HL-60 (cell line): ENCODE data around the gene GNAQ.

Source experiments
- GABPA ChIP-seq: IDR thresholded peaks from 2 replicates; pipeline ENCODE4 v1.6.1; 2012; ENCODE audit warnings: low read depth
- TF ChIP-seq, protein P1 (sequence below): IDR thresholded peaks from 2 replicates; pipeline ENCODE4 v1.6.1; 2012; ENCODE audit warnings: low read depth; ENCODE audit not compliant: insufficient replicate concordance
- TF ChIP-seq, protein P2 (sequence below): IDR thresholded peaks from one replicate; pipeline ENCODE4 v1.5.1; 2011; ENCODE audit warnings: low read length, control low read depth, inconsistent platforms; ENCODE audit not compliant: insufficient read depth

DNA sequence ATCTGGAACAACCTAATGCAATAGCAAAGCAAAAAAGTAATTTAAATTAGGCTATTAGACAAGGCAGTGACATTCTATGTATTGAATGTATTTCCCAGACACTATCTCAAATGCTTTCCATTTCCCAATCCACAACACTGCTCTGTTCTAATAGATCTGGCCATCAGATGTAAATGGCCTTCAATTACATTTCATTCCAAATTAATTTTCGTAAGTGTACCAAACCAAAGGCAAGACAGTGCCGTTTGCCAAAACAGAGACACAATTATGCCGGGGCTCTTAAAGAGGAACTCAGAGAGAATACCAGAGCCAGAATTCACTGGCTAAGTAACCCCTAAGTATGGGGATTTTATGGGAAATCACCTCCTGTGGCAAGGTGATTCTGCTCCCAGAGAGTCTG, 63.1 kb downstream of the GNAQ start:
- TF ChIP-seq, protein P1, sequence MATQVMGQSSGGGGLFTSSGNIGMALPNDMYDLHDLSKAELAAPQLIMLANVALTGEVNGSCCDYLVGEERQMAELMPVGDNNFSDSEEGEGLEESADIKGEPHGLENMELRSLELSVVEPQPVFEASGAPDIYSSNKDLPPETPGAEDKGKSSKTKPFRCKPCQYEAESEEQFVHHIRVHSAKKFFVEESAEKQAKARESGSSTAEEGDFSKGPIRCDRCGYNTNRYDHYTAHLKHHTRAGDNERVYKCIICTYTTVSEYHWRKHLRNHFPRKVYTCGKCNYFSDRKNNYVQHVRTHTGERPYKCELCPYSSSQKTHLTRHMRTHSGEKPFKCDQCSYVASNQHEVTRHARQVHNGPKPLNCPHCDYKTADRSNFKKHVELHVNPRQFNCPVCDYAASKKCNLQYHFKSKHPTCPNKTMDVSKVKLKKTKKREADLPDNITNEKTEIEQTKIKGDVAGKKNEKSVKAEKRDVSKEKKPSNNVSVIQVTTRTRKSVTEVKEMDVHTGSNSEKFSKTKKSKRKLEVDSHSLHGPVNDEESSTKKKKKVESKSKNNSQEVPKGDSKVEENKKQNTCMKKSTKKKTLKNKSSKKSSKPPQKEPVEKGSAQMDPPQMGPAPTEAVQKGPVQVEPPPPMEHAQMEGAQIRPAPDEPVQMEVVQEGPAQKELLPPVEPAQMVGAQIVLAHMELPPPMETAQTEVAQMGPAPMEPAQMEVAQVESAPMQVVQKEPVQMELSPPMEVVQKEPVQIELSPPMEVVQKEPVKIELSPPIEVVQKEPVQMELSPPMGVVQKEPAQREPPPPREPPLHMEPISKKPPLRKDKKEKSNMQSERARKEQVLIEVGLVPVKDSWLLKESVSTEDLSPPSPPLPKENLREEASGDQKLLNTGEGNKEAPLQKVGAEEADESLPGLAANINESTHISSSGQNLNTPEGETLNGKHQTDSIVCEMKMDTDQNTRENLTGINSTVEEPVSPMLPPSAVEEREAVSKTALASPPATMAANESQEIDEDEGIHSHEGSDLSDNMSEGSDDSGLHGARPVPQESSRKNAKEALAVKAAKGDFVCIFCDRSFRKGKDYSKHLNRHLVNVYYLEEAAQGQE, result no peak
- TF ChIP-seq, protein P2, sequence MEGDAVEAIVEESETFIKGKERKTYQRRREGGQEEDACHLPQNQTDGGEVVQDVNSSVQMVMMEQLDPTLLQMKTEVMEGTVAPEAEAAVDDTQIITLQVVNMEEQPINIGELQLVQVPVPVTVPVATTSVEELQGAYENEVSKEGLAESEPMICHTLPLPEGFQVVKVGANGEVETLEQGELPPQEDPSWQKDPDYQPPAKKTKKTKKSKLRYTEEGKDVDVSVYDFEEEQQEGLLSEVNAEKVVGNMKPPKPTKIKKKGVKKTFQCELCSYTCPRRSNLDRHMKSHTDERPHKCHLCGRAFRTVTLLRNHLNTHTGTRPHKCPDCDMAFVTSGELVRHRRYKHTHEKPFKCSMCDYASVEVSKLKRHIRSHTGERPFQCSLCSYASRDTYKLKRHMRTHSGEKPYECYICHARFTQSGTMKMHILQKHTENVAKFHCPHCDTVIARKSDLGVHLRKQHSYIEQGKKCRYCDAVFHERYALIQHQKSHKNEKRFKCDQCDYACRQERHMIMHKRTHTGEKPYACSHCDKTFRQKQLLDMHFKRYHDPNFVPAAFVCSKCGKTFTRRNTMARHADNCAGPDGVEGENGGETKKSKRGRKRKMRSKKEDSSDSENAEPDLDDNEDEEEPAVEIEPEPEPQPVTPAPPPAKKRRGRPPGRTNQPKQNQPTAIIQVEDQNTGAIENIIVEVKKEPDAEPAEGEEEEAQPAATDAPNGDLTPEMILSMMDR, result no peak
- TF ChIP-seq GABPA, result no peak
